NCI-H1092 (cell line): ENCODE data around the gene FMNL2.

Experiments used
- DNase-seq: peaks from one replicate; lab custom pipeline; 2025; lab: John Stamatoyannopoulos, UW

The FMNL2 gene

DNA sequence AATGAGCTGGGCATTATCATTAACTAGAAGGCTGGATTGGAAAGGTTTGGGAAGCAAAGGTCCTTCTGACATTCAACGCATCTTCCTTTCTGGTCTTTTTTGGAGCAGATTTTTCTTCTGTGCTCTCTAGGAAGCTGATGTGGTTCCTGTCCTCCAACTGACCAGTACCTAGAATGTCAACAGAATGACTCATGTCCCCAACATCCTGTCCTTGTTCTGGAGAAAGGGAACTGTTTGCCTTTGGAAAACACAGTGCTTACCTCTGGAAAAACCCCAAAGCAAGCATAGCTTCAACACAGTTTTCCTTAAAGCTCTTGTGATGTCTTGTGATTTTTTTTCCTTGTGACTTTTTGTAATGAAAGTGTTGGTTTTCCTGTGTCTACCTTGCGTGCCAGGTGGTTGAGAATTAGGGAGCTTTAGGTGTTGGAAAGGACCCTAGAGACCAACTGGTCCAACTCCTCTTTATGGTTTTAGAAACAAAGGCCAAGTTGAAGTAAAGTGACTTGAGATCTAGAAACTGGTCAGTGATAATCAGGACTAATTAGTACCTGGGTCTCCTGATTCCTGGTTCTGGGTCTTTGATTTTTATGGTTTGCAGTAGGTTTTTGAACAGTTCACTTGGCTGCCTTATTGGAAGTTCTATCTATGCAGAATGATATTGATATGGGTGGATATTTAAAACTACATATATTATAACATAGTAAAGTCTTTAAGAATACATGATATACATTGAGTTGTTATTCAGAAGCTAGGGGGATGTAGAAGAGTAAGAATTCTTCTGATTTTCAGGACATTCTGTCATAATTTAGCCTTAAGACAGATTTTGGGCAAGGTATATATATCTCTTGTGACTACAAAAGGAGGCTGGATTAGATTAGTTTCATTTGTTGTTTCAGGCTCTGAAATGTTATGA, 70.5 kb downstream of the FMNL2 start:
- no peak for DNase-seq

DNA sequence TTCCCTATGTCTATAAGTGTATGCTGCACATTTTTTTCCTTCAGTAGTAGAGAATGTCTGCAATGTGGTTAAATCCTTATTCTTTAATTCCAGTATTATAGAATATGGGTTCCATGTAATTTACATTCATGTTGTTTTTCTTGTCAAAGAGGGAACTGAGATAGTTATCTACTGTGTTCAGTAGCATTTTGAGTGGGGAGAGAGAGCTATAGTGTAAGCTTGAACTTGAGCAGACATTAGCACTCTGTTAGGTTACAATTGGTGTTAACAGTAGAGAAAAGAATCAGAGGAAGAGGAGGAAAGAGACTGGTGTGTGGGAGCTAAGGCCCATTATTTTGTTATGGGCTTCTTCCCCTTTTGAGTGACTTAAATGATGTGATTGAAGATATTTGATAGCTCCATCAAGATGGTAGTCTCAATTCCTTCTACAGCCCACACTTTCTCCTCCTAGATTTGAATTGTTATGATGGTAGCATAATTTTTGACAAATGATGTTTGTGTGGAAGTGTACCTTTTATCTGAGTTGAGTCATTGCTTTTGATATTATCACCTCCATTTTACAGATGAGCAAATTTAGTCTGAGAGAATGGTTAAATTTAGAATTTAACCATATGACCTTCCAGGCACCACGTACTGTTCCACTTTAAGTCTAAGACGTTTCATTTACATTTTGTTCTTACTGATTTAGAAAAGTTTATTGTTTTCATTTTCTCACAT, 71.3 kb downstream of the FMNL2 start:
- no peak for DNase-seq

DNA sequence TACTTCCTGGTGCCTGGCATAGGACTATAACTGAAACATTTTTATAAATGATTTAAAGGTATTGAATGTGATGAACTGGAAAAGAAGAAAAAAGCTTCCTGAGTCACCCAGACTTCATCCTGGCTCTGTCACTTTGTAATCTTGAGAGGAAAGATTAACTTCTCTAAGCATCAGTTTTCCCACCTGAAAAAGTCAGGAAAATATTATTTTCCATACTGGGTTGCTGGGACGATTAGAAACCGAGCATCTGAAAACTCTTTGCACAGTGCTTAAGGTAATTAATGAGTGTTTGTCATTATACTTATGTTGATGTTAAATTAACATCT, 71.8 kb downstream of the FMNL2 start:
- no peak for DNase-seq

DNA sequence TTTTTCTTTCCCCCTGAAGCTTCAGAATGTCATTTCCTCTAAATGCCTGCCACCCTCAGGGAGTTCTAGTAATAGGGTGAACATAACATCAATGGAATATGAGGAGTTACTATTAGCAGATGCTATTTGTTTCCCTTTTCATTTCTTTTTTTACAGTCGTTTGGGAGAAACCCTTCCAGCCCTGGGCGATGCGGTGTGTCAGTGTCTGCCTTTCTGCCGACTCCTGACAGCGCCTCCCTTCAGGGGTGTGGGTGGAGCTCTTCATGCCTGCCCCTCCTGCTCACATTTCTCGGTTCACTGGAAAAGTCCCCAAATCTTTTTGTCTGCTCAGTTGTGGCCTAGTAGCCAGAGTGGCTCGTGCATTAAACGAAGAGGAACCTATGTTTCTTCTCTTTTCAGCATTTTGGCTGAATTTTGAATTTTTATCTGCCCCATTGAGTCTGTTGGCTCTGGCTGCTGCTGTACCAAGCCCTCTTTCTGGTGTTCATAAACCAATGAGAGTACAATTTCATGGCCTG, 72.3 kb downstream of the FMNL2 start:
- no peak for DNase-seq

DNA sequence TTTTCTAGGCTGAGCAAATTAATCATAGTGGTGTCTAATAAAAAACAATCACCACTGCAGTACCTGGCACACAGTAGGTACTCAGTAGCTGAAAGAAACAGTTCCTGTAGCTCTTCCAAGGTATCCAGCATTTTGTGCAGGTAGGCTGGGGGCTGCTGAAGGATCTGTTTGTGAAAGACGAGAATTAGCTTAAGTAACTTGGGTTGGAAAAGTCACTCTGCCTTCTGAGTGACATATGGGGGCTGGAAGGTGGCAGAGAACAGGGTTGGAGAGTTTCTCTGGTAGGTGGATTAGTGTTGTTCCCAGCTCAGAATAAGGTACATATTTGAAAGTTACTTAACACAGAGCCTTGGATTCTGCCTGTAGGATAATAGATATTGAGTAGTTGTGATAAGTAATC, 72.8 kb downstream of the FMNL2 start:
- DNase-seq: no peak

DNA sequence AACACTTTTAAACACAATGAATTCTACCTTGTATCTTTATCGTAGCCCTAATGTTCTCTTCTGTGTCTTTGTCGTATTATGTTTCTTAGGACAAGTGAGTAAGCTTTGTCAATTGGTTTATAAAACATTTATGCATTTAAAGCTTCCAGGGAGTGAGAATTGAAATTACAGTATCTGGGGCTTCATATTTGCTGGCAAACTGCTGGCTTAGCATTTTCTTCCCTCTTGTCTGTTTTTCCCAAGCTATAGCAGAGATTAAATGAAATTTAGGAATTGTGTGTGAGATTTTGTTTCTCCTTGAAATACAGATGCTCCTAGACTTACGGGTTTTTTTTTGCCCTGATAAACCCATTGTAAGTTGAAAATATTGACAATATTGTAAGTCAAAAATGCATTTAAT, 73.3 kb downstream of the FMNL2 start:
- DNase-seq: no peak

DNA sequence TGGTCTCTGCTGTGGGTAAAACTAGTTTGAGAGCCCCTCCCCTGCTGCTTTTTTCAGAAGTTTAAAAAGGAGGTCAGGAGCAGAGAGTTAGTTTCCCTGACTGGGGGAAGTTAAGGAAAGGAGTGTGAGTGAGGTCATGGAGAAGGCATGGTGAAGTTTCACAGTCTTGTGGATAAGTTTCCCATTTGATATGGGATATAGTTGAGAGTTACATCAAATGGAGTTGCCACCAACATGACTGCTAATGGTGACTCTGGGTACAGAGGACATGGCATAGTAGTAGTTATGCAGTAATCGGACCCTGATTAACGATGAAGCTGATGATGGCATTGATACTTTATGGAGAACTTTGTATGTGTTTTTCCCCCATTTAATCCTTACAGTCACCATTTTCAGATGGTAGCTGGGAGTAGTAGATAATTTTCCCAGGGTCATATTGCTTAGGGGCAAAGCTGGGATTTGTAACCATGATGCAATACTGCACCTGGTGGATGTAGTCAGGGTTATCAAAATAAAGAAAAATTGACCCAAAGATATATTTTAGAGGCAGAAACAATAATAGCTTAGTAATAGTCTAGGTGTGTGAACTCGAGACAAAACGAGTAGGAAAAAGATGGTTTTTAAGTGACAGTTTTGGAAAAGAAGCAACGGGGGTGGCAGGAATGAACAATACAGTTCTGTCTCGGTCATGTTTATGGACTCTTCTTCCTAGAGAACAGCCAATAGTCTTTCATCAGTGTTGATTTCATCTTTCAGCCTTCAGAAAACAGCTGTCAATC, 74.6 kb downstream of the FMNL2 start:
- no peak for DNase-seq

DNA sequence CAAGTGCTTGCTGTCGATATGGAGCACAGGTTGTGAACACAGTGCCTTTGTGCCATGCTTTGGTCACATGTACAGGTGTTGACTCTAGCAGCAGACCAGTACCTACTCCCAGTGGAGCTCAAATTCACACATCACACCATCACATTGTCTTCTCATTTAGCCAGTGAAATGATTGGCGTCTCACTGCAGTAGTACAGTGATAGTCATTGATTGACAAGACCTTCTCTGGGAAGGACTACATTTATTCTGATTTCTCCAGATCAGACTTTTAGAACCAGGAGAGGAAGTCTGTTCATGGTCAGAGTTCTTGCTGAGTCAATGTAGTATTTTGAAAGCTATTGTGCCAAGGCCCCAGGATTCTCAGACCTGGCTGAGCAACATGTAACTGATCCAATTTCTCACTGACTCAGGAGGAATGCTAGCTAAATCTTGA, 75.2 kb downstream of the FMNL2 start:
- DNase-seq: no peak

DNA sequence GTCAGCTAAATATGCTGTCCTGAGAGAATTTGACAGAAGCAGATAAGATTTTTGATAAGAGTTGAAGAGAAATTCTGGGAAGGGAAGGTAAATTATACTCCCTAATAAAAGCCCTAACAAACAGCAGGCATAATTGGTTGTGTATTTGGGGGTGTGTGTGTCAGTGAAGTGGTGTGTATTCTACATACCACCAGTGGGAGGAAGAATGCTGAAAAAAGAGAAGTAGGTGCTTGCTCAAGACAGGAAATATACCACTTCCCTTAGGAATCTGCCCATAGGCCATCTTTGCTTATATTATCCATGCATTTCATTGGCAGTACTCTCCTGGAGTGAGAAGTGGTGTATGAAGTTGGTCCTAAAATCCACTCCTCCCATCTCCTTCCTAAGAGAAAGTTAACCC, 76.2 kb downstream of the FMNL2 start:
- no peak for DNase-seq

DNA sequence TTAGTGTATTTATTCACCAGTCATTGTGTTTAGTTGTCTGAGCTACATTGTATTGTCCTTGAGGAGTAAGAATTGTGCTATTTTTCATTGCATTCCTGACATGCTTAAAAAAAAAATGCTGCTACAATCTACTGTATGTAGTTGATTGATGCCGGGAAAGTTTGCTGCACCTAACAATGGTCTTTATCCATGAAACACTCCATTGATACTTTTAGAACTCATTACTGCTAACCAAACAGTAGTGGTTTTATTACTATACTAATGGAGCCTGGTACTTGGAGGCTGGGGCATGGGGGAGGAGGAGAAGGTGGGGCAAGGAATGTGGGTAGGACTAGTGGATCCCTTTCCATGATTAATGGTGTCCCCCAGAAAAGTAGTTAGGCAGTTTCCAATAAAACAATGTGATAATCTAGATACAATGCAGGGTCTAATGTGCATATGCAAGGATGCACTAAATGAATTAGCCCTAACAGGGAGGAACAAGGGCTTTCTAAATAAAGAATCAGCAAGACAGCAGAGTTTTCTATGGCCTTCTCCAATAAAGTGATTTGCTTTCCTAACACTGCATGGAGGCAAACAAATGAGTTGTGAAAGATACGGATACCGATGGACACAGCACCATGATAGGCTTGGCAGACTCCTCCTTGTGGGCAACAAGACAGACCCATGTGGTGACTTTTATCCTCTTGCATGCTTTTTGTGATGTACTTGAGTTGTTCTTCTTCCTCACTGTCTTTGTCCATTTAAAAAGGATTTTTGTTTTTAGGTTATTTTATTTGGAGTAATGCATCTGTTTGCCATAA, 78.5 kb downstream of the FMNL2 start:
- no peak for DNase-seq

DNA sequence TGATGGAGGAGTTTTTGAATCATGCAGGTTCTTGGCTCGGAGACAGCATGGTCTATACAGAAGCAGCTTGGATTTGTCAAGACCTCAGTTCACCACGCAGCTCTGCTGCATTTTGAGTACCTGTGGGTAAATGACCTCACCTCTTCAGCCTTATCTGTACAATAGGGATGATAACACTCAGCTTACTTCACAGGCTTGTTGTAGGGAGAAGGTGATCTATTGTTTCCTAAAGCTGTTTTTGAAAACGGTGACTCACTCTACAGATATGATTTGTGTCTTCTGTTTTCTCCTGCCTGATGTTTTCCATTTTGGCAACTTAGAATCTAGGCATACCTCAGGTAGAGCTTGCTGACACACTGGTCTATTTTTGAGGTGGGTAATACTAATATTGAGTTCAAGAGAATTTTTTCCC, 80.3 kb downstream of the FMNL2 start:
- DNase-seq: no peak

DNA sequence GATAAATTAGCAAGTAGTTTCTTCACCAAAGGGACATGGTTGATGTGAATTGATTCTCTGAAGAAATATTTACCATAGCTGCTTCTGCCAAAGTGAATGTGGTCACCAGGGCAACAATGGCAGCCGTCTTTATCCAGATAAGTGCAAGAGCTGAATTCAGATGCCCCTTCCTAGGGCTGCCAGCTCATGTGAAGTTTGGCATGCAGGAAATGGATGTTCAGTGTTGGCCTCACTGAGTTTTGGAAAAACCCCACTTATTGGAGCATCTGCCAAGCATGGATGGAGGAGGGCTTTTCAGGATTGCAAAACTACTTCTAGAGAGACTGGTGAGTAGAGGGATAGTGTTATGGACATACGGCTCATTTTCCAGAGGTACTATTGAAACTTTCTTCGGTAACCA, 80.8 kb downstream of the FMNL2 start:
- DNase-seq: no peak

DNA sequence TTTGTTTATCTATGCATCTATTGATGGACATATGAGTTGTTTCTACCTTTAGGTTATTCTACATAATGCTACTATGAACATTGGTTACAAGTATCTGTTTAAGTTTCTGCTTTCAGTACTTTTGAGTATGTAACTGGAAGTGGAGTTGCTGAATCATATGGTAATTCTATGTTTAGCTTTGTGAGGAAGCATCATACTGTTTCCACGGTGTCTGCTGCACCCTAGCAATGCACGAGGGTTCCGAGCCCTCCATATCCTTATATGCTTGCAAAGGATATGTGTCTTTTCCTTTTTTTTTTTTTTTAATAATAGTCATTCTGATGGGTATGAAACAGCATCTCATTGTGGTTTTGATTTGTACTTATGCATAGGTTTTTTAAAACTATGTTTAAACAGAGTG, 83.7 kb downstream of the FMNL2 start:
- no peak for DNase-seq

DNA sequence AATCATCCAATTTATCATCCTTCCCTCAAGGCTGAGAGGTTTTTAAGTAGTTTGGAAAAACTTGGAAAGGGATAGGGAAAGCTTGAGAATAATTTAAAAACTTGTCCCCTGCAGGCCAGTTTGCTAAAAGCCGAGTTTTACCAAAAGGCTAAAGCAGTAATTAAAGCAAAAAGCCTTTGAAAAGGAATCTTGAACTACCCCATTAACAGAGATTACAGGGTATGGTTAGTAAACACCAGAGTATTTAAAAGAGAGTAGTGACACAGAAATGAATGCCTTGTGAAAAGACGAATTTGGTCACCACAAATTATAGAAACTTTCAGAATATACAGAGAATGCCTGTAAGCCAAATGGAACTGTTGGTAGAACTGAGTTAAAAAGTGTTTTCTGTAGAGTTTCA, 85.0 kb downstream of the FMNL2 start:
- no peak for DNase-seq

DNA sequence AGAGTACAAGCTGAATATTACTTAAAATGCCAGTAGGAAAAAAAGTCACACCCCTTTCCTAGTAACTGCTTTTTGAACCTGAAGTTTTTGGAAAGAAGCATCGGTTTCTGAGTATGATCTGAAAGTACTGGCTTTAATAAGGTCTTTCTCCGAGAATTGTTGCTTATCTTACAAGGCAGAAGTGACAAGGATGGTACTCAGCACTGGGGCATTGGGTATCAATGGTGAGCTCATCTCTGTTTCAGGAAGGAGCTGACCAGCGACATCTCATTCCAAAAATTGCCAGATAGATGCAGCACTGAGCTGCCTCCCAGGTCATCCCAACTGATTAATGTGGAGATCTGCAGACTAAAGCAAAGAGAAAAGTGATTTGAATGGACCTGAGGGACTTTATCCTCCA, 85.4 kb downstream of the FMNL2 start:
- no peak for DNase-seq

DNA sequence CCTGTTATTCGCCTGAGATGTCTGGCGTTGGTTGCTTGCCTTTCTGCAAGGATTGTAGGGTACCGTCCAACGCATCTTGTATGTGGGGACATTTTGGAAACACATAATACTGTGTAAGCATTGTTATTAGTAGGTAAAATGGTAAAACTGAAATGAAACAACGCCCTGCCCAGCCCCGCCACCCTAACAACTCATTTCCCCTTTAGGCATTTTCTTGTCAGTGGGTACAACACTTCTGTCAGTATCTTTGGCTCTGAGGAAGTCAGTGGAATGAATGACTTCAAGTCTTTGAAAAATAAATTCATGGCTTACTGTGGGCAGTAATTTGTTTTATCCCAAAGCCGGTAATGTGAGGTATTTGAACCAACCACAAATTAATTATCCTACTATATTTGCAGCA, 86.0 kb downstream of the FMNL2 start:
- DNase-seq: no peak

DNA sequence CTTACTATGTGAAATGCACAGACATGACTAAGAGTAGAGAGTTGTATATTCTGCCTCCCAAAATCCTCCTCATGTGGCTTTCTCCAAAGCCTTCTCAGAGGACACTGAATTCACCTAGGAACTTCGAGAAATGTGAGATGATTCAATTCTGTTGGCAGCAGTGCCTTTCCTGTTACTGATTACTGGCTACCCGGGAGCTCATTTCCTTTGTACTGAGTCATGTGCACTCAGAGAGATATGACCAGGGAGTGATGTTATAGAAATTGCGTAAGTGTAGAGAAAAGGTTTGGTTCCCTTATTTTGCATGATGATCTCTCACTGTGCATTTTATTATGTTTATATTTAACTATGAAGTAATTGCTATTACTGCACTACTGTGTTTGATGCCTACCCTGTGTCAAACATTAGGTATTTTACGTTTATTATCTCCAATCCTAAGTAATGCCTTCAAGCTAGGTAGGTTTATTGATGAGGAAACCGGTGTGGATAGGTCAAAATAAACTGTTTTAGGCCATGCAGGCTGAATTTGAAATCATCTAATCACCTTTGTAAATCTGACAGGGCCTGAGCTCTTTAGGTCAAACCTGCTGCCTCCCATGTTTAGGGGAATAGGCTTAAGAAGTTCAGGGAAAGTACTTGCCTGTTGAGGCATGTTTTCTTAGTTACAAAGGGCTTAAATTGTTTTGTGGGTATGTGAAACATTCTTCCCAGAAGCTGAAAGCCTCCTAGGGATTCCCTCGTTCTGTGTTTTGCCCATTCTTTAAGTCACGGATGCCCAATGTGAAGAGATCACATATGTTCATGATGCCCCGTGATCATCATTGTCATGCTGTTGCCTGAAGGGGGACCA, 86.8 kb downstream of the FMNL2 start:
- no peak for DNase-seq

DNA sequence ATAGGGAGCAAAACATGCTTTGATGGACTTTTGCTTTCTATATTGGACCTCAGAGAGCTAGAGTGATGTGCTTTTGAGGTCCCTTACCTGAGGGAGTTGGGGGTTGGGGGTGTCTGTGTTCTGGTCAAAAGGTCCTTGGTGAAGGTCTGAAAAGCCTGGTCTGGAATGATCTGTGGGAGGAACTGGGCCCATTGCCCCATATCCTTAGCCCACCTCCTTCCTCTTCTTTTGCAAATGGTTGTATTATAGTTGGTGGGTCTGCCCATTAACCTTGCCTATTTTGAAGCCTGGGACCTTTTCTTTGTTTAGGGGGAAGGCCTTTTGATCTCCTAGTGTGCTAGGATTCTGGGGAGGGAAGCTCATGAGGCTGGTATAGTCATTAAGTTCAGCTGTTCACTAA, 88.7 kb downstream of the FMNL2 start:
- DNase-seq: no peak

DNA sequence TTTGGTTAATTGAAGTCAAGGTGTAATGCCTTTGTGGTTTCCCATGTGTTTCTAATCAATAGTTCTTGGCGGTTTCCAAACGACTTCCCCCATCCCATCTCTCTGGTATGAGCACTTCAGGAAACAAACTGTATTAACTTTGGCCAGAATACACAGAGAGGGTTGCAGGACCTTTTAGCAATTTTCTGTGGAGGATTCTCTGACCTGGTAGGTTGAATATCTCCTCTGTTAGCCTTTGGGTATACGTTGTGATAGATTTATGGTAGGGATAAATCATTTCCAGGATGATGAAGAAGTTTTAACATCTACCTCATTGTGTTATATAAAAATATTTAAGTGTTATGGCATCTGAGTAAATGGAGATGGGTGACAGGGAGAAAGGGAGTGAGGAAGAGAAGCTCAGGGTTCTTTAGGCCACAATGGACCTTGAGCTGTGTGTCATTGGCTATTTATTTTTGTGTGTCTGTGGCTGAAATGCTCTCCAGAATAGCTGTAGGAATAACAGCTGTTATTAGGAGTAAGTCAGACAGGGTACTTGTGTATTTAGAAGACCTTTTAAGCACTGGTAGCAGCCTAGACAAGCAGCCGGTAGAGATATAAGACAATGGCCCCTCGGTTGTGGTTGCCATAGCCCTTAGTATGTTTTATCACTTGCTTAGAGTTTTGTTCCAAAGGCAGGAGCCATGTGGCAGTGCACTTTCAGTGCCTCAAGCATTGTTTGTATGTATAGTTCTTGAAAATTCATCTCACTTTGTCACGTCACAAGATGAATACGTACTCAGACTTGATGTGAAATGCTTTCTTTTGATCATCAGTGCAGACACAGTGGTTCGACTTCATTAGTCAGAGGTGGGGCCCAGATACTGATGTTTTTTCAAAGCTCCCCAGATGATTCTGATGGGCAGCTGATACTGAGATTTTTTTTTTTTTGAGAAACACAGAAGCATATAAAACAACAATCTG, 91.1 kb downstream of the FMNL2 start:
- DNase-seq: no peak

DNA sequence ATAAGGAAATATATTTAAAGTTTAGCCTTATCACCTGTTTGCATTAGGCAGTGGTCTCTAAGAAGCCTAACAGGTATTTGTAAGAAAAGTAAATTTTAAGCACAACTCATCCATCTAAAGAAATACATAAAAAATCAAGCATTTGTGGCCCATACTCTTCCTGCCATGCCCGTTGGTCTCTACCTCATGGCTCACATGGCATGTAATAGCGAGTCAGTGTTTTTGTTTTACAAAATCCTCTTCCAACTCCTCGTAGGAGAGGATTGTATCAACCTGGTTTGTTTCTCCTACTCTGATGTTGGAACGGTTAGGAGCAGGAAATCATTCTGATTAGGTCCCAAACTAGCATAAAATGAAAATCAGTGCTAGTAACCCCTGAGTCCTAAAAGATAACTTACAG, 91.8 kb downstream of the FMNL2 start:
- no peak for DNase-seq
